CD4-positive, alpha-beta T cell treated with Interleukin-17A for 4 hours (primary cell): Measurements from ENCODE around the gene SH2D1A.
"Not testable (repeated sequence)": the region's sequence is repeated elsewhere in the genome, so short reads cannot be mapped to it uniquely, and the experiment has no call there.

ENCODE experiments used
- DNase-seq: peaks from one replicate; pipeline ENCODE4 v3.0.0-alpha.2; 2020; ENCODE audit warnings: mixed read lengths

SH2D1A gene

GRCh38 chrX:124358800-124359383 is 12.5 kb downstream of the SH2D1A start:
- DNase-seq: no peak

DNA sequence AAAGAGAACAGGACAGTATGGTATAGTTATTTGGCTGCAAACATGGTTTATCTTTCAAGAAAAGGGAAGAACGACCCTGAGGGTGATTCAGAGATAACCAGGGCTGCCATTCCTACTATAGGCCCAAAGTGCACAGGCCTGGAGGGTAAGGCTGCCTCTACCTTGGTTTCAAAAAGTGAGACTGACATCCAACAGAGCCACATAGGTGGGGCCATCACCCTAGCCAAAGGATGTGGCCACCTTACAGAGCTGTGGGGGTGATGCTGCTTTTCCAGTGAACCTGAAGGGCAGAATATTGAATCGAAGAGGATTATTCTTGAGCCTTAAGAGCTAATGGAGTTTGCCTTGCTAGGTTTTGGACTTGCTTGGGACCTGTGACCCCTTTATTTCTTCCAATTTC is 15.7 kb downstream of the SH2D1A start:
- no peak for DNase-seq

DNA sequence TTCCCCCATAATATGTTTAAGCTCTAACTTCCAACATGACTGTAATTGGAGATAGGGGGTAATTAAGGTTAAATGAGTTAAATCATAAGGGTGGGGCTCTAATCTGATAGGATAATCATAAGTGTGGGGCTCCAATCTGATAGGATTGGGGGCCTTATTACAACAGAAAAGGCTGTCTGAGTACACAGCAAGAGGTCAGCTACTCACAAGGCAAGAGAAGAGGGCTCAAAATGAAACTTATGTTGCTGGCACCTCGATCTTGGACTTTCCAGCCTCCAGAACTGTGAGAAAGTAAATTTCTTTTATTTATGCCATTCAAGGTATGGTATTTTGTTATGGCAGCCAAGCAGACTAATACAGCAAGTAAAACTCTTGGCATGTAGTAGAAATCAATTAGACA is 16.4 kb downstream of the SH2D1A start:
- no peak for DNase-seq

GRCh38 chrX:124369722-124370121 is 23.4 kb downstream of the SH2D1A start:
- DNase-seq: no peak

DNA sequence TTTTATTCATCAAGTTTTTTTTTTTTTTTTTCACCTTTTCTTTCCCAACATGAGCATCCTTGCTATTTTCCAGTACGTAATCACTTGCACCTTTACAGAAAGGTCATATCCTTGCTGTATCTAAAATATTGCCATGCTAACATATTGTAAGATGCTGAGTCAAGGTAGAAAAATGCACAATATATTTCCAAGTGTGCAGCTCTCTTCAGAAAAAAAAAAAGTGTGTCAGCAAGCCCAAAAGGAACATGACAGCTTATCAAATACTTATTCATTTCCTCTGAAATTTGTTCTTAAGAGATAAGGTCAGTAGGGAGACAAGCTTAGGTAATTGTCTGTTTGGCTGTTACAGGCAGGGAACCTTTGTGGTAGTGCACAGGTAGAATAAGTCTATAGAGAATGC is 27.0 kb downstream of the SH2D1A start:
- DNase-seq: no peak

GRCh38 chrX:124378643-124379042 is 32.3 kb downstream of the SH2D1A start:
- no peak for DNase-seq

- no peak for DNase-seq
These were observed 37.0 kb downstream of the SH2D1A start for GRCh38 chrX:124383354-124383753.

DNA sequence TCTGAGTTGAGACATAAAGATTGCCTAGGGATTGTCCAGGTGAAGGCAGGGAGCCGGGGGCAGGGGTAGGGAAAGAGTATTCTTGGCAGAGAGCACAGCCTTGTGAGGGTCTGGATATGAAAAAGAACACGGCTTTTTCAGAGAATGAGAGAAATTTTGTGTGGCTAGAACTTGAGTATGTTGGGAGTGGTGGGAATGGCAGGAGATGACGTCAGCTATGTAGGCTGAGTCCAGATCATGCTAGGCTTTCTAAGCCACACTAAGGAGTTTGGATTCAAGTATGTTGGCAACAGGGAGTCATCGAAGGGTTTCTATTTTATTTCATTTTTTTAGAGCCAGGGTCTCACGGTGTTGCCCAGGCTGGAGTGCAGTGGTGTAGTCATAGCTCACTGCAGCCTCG is 40.0 kb downstream of the SH2D1A start:
- no peak for DNase-seq

DNA sequence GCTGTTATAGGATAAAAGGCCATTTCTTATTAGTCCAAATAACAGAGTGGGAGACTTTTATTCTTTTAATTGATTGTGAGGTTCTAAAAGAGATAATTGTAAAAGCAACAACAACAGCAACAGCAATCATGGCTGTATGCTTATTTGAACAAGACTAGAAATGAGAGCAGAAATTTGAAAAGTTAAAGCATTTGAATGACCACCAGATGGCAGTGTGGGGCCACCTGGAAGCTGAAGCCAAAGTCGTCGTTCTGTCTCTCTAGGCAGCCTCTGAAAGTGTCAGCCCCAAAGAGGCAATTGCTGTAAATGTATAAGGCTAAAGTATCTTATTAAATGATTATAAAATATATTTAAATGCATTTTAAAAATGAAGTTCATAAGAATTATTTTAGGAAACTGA is 42.2 kb downstream of the SH2D1A start:
- DNase-seq: peak; percentile 78

DNA sequence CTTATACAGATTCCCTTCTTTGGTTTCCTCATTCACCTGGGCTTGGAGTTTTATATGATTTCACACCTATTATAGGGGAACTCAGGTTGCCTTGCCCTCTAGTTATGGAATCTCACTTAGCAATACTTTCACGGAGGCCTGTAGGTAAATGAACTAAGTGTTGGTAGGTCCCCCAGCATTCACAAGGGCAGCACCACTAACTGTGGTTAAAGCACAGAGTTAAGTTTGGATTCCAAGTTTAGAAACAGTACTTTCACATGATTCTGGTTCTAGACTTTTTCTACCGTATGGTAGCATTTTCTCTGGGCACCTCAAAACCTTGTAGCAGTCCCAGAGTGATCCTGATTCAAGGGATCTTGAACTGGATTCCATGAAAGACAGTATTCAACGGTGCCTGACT is 46.4 kb downstream of the SH2D1A start:
- no peak for DNase-seq

DNA sequence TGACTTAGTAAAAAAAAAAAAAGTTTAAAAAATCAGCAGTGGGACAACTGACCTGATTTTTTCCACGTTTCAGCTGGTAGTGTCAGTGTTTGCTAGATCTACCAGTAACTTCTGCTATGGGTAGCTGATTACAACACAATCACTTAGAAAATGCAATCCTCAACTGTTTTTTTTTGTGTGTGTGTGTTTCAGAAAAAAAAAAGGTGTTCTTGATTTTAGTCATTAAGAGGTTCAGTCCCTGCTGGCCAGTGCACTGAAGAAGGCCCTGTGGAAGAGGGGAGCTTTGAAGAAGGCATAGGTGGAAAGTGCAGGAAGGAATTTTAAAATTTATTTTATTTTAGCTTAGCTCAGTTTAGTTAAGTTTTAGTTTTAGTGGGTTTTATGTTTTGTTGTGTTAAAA is 46.9 kb downstream of the SH2D1A start:
- DNase-seq: no peak

DNA sequence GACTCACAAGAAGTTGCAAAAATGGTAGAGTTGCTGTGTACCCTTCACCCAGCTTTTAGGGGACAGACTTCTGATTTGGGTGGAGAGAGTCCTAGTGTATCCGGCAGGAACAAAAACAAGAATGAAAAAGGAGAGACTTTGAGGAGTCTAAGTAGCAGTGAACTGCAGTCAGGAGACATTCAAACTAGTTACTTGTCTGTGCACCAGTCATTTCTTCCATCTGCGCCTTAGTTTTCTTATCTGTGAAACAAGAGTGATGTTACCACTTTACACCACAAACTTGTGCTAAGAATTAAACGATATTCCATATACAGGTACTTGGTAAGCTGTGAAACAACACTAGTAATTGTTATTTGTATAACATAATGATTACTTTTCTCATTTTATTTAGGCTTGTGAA is 47.3 kb downstream of the SH2D1A start:
- no peak for DNase-seq

DNA sequence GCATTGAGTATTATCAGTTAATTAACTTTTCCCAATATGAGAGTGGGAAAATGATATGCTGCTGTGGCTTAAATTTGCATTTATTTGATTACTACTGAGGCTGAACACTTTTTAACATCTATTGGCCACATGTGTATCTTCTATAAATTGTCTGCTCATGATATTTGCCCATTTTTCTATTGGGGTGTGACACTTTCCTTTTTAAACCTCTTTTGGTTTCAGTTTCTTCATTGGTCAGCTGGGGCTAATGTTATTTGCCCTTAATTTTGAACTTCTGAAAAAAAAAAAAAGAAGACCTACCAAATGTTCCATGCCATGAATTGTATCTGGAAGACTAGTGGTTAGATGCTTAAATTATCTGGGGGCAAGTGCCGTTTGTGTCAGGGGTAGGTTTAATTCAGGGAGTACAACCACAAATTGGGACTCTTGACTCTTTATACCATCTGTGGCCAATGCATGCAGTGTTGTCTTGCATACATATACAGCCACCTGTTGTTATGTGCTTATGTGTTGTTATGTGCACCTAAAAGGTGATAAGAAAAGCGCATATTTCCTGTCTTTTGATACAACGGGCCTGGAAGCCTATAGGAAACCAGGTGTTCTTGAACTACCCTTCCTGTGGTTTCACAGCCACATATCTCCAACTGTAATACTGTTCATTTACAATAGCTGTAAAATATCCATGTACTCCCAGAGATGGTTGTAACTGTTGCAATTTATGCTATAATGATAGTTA is 49.0 kb downstream of the SH2D1A start:
- DNase-seq: no peak

- DNase-seq: no peak
These were observed 55.3 kb downstream of the SH2D1A start for GRCh38 chrX:124401696-124402095.

GRCh38 chrX:124405868-124406267 is 59.5 kb downstream of the SH2D1A start:
- no peak for DNase-seq

DNA sequence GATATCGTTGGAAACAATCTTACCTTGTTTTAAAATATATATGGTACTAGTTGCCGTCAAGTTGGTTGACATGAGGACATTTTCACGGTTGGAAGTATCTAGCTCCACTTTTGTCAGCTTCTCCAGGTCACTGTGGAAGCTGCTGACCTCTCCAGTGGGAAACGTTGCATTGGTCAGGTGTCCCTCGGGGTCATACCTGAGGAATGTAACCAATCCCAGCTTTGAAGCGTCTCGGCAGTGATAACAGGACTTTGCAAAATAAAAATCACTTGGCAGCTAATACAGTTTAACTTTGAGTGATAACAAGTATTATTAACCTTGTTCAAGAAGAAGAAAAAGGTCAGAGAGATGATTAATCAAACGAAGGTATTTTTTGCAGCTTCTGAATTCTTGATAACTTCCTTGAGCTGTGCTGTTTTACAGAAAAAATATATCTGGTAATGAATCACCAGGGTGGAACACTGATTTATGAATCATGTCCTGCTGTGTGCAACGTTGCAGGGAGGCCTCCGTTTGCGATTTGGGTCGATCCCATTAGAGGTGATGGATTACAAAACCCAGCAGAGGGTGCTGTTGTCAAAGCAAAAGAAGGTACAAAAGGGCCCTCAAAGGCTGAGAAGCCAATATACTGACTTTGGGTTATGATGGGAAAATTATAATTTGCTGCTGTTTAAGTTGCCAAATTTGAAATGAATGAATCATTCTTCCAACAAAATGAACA is 60.1 kb downstream of the SH2D1A start:
- peak; percentile 72 for DNase-seq

- no peak for DNase-seq
These were observed 60.9 kb downstream of the SH2D1A start for GRCh38 chrX:124407226-124407625.

- DNase-seq: not testable (repeated sequence)
These were observed 62.0 kb downstream of the SH2D1A start for GRCh38 chrX:124408380-124408779.

DNA sequence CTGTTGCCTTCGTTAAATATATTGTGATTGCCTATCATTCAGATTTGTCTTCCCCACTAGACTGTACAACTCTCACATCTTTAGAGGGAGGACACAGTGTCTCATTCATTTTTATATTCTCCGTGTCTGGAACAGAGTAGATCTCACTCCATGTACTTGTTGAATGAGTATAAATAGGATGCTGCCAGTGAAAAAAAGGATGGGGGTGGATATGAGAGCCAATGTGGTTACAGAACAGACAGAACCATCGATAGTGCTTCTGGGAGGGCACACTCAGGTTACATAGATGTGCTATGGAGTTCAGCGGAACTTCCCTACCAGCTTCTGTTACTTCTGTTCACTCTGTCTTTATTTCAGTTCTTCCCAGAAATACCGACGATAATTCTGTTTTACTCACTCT is 66.9 kb downstream of the SH2D1A start:
- DNase-seq: no peak

DNA sequence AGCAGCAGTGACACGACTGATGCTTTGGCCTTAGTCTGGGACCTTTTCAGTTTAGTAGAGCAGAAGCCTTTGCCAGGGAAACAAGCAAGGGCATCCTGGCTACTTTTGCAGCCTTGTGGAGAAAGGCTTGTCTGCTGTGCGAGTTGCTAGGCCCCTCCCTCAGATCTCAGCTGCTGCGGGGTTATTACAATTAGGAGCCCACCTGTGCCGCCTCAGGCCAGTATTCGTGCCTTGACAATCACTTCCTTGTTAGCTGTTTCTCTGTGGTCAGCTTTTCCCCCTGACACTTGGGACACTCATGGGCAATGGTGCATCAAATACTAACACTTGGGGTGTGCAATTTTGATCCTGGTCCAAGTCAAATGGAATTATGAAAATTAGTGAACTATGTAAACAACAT is 67.9 kb downstream of the SH2D1A start:
- DNase-seq: no peak

DNA sequence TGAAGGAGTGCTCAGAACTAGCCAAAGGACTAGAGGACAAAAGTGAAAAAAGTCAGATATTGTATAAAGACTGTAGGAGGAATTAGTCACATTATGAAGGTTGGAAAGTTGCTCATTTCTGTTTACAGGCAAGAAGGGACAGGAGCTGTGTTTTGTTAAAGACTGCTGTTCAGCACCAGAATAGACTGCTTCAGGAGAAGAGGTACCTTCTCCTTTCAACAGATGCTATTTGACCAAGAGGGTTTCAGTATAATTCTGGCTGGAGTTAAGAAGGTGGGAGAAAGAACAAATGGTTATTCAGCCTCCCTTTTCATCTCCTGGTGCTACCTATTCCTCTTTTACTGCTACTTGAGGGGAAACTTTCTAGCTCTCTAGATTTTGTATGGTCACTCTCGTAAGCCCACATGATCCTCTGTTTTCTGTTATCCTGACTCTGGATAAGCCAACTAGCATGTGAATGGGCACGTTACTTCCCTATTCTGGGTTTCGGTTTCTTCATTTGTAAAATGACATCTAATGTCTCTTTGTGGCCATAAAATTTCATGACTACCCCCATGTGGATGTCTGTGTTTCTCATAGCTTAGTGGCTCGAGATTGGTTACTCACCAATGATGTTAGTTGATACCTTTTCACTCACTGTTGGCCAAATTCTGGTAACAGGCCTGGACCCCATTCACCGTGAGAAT is 68.9 kb downstream of the SH2D1A start:
- no peak for DNase-seq

- DNase-seq: no peak
These were observed 75.7 kb downstream of the SH2D1A start for GRCh38 chrX:124421898-124422655.
